ENCODE data around the gene CHKB.
"Not testable (repeated sequence)": the region's sequence is repeated elsewhere in the genome, so short reads cannot be mapped to it uniquely, and the experiment has no call there.

Gene CHKB

GRCh38 chr22:50541667-50542026 lies 41.0 kb downstream of the CHKB start:
- H3K9me3 ChIP-seq (replicated peaks; ENCODE audit: low read length); H3K4me3 ChIP-seq (ENCODE audit: low read length); H3K9ac ChIP-seq (ENCODE audit: low read depth, low read length); H3K4me2 ChIP-seq (ENCODE audit: low read length); H3K36me3 ChIP-seq (ENCODE audit: insufficient read depth, low read length): not testable (repeated sequence)
- Histone ChIP-seq H3K27me3 (ENCODE audit: control insufficient read depth, insufficient read depth, low read length) (peaks cover 27% of the 10 kb centered on the region), H3K4me1 (ENCODE audit: control insufficient read depth, insufficient read depth, low read length) (peaks cover 32% of the 10 kb centered on the region)

GRCh38 chr22:50540381-50540780 lies 42.3 kb downstream of the CHKB start:
- Histone ChIP-seq H3K9ac (ENCODE audit: low read depth, low read length) (no peak overlapping the region), H3K4me3 (ENCODE audit: low read length) (no peak overlapping the region), H3K27me3 (ENCODE audit: control insufficient read depth, insufficient read depth, low read length) (peaks cover 14% of the 10 kb centered on the region), H3K4me1 (ENCODE audit: control insufficient read depth, insufficient read depth, low read length) (peaks cover 32% of the 10 kb centered on the region), H3K4me2 (ENCODE audit: low read length) (no peak overlapping the region), H3K36me3 (ENCODE audit: insufficient read depth, low read length) (no peaks in the 10 kb centered on the region), H3K9me3 (replicated peaks; ENCODE audit: low read length) (no peaks in the 10 kb centered on the region)

- Histone ChIP-seq H3K36me3 (ENCODE audit: insufficient read depth, low read length) (no peaks in the 10 kb centered on the region), H3K4me2 (ENCODE audit: low read length) (no peak overlapping the region), H3K4me1 (ENCODE audit: control insufficient read depth, insufficient read depth, low read length) (peaks cover 27% of the 10 kb centered on the region), H3K9ac (ENCODE audit: low read depth, low read length) (no peak overlapping the region), H3K9me3 (replicated peaks; ENCODE audit: low read length) (no peaks in the 10 kb centered on the region), H3K27me3 (ENCODE audit: control insufficient read depth, insufficient read depth, low read length) (peaks cover 2% of the 10 kb centered on the region), H3K4me3 (ENCODE audit: low read length) (no peak overlapping the region)
Measured at GRCh38 chr22:50537765-50538164, 44.9 kb downstream of the CHKB start.

GRCh38 chr22:50536226-50536625 lies 46.4 kb downstream of the CHKB start:
- H3K27me3 ChIP-seq (ENCODE audit: control insufficient read depth, insufficient read depth, low read length): peaks cover 12% of the 10 kb centered on the region
- no peak overlapping the region for H3K9ac ChIP-seq (ENCODE audit: low read depth, low read length)
- H3K4me2 ChIP-seq (ENCODE audit: low read length): no peak overlapping the region
- H3K9me3 ChIP-seq (replicated peaks; ENCODE audit: low read length): no peaks in the 10 kb centered on the region
- H3K4me1 ChIP-seq (ENCODE audit: control insufficient read depth, insufficient read depth, low read length): peaks cover 31% of the 10 kb centered on the region
- H3K4me3 ChIP-seq (ENCODE audit: low read length): no peak overlapping the region
- no peaks in the 10 kb centered on the region for H3K36me3 ChIP-seq (ENCODE audit: insufficient read depth, low read length)

- Histone ChIP-seq H3K36me3 (ENCODE audit: insufficient read depth, low read length) (no peaks in the 10 kb centered on the region), H3K4me3 (ENCODE audit: low read length) (no peak overlapping the region), H3K9me3 (replicated peaks; ENCODE audit: low read length) (no peaks in the 10 kb centered on the region), H3K4me1 (ENCODE audit: control insufficient read depth, insufficient read depth, low read length) (peaks cover 39% of the 10 kb centered on the region), H3K4me2 (ENCODE audit: low read length) (no peak overlapping the region), H3K27me3 (ENCODE audit: control insufficient read depth, insufficient read depth, low read length) (peaks cover 22% of the 10 kb centered on the region), H3K9ac (ENCODE audit: low read depth, low read length) (no peak overlapping the region)
Measured at GRCh38 chr22:50535113-50535512, 47.5 kb downstream of the CHKB start.

- peaks cover 42% of the 10 kb centered on the region for H3K4me1 ChIP-seq (ENCODE audit: control insufficient read depth, insufficient read depth, low read length)
- H3K9ac ChIP-seq (ENCODE audit: low read depth, low read length); H3K4me2 ChIP-seq (ENCODE audit: low read length); H3K36me3 ChIP-seq (ENCODE audit: insufficient read depth, low read length); H3K4me3 ChIP-seq (ENCODE audit: low read length); H3K9me3 ChIP-seq (replicated peaks; ENCODE audit: low read length): not testable (repeated sequence)
- H3K27me3 ChIP-seq (ENCODE audit: control insufficient read depth, insufficient read depth, low read length): peaks cover 29% of the 10 kb centered on the region
Measured at GRCh38 chr22:50533856-50534711, 48.6 kb downstream of the CHKB start.

GRCh38 chr22:50532824-50533796 lies 49.5 kb downstream of the CHKB start:
- Histone ChIP-seq H3K9me3 (replicated peaks; ENCODE audit: low read length) (no peaks in the 10 kb centered on the region), H3K36me3 (ENCODE audit: insufficient read depth, low read length) (no peaks in the 10 kb centered on the region), H3K4me2 (ENCODE audit: low read length) (no peak overlapping the region), H3K9ac (ENCODE audit: low read depth, low read length) (no peak overlapping the region), H3K27me3 (ENCODE audit: control insufficient read depth, insufficient read depth, low read length) (peaks cover 29% of the 10 kb centered on the region), H3K4me3 (ENCODE audit: low read length) (no peak overlapping the region), H3K4me1 (ENCODE audit: control insufficient read depth, insufficient read depth, low read length) (peaks cover 36% of the 10 kb centered on the region)

GRCh38 chr22:50531962-50532674 lies 50.5 kb downstream of the CHKB start:
- Histone ChIP-seq H3K4me1 (ENCODE audit: control insufficient read depth, insufficient read depth, low read length) (peaks cover 41% of the 10 kb centered on the region), H3K9ac (ENCODE audit: low read depth, low read length) (peak overlapping the region; percentile 63), H3K4me2 (ENCODE audit: low read length) (peak overlapping the region; percentile 73), H3K27me3 (ENCODE audit: control insufficient read depth, insufficient read depth, low read length) (peaks cover 29% of the 10 kb centered on the region), H3K36me3 (ENCODE audit: insufficient read depth, low read length) (no peaks in the 10 kb centered on the region), H3K9me3 (replicated peaks; ENCODE audit: low read length) (no peaks in the 10 kb centered on the region), H3K4me3 (ENCODE audit: low read length) (peak overlapping the region; percentile 58)

- Histone ChIP-seq H3K27me3 (ENCODE audit: control insufficient read depth, insufficient read depth, low read length) (peaks cover 29% of the 10 kb centered on the region), H3K4me1 (ENCODE audit: control insufficient read depth, insufficient read depth, low read length) (peaks cover 46% of the 10 kb centered on the region), H3K9me3 (replicated peaks; ENCODE audit: low read length) (no peaks in the 10 kb centered on the region), H3K4me3 (ENCODE audit: low read length) (peak overlapping the region; percentile 58), H3K36me3 (ENCODE audit: insufficient read depth, low read length) (no peaks in the 10 kb centered on the region), H3K4me2 (ENCODE audit: low read length) (peak overlapping the region; percentile 73), H3K9ac (ENCODE audit: low read depth, low read length) (peak overlapping the region; percentile 64)
Measured at GRCh38 chr22:50531546-50531961, 51.1 kb downstream of the CHKB start.

- Histone ChIP-seq H3K4me1 (ENCODE audit: control insufficient read depth, insufficient read depth, low read length) (peaks cover 47% of the 10 kb centered on the region), H3K9ac (ENCODE audit: low read depth, low read length) (peak overlapping the region; percentile 67), H3K4me3 (ENCODE audit: low read length) (peak overlapping the region; percentile 58), H3K27me3 (ENCODE audit: control insufficient read depth, insufficient read depth, low read length) (peaks cover 29% of the 10 kb centered on the region), H3K4me2 (ENCODE audit: low read length) (peak overlapping the region; percentile 73), H3K9me3 (replicated peaks; ENCODE audit: low read length) (no peaks in the 10 kb centered on the region), H3K36me3 (ENCODE audit: insufficient read depth, low read length) (no peaks in the 10 kb centered on the region)
Measured at GRCh38 chr22:50530877-50531545, 51.6 kb downstream of the CHKB start.

GRCh38 chr22:50530580-50530876 lies 52.1 kb downstream of the CHKB start:
- no peaks in the 10 kb centered on the region for H3K36me3 ChIP-seq (ENCODE audit: insufficient read depth, low read length)
- peaks cover 29% of the 10 kb centered on the region for H3K27me3 ChIP-seq (ENCODE audit: control insufficient read depth, insufficient read depth, low read length)
- peak overlapping the region; percentile 73 for H3K4me2 ChIP-seq (ENCODE audit: low read length)
- no peaks in the 10 kb centered on the region for H3K9me3 ChIP-seq (replicated peaks; ENCODE audit: low read length)
- H3K4me3 ChIP-seq (ENCODE audit: low read length): peak overlapping the region; percentile 58
- peaks cover 47% of the 10 kb centered on the region for H3K4me1 ChIP-seq (ENCODE audit: control insufficient read depth, insufficient read depth, low read length)
- H3K9ac ChIP-seq (ENCODE audit: low read depth, low read length): peak overlapping the region; percentile 67
